Measurements from ENCODE around the gene HIVEP1.

The HIVEP1 gene

DNA sequence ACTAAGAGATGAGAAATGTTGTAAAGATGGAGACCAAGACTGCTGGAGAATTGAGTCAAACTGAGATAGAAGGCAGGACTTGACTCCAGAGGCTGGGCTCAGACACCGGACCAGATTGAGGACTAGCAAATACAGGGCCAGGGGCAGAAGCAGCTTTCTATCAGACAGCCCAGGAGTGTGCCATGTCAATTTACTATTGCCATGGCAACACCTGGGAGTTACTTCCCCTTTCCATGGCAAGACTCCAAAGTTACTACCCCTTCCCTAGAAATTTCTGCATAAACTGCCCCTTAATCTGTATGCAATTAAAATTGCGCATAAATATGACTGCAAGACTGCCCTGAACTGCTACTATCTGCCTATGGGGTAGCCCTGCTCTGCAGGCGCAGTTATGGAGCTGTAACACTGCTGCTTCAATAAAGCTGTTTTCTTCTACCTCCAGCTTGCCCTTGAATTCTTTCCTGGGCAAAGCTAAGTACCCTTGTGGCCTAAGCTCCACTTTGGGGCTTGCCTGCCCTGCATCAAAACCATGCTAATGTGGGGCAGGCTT lies 188.0 kb downstream of the HIVEP1 start:
- no peak for DNase-seq

DNA sequence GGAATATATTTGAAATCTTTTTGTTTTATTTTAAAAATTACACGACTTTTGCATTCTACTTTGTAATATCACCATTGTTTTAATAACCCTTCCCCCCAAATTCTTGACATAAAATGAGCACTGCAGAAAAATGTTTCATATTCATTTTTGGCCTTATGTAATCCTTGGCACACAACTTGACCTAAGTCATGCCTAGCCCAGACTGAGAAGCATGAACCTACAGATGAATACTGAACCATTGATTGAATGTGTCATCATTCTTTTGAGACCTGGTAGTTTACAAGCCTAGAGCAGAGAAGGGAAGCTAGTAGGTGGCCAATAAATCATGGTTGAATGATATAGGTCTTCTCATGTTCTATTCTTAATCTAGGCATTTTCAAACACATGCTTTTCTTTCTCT lies 188.6 kb downstream of the HIVEP1 start:
- no peak for DNase-seq

DNA sequence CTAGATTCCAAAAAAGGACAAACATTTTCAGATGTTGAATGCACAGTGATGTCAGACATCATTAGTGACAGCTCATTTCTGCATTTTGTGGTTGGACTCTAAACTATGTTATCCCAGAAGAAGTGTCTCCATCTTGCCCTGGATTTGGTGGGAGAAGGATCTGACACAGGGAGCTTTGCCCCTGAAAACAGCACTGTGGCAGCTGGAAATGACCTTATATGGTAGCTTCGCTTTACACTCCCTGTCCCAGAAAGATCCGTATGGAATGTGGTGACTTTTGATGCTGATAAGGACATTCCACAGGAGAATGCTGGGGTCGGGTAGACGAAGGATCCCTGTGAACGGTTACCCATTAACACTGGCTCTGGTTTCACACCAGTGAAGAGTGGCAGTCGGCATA lies 190.9 kb downstream of the HIVEP1 start:
- DNase-seq = no peak

DNA sequence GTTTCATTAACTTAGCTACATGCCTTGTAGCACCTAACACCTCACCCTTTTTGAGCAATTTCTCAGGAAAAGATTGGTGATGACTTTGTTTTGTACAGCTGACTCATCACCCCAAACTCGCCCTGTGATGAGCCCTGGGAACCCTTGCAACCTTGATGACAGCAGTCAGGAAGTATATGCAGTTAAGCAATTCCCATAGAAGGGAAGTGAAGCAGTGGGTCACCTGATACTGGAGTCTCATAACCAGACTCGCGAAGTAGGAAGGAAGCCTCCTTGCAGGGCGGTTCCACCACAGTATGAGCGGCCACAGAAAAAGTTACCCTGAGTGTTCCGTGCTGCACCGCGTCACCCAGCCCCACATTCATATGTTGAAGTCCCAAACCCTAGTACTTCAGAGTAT lies 196.1 kb downstream of the HIVEP1 start:
- DNase-seq = no peak

DNA sequence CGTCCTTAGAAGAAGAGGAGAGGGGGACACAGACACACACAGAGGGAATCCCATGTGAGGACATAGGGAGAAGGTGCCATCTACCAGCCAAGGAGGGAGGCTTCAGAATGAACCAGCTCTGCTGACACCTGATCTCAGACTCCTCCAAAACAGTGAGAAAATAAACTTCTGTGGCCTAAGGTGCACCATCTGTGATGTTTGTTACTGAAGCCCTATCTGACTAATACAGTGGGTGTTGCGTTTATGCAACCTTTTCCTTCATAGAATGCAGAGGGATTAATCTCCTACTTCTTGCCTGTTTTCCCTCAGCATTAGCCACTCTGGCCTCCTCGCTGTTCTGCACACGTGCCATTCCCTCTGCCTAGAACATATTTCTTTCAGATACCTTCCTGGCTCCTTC lies 196.6 kb downstream of the HIVEP1 start:
- DNase-seq = no peak

All from activated T-cell treated with anti-CD3 and anti-CD28 coated beads for 4 hours (primary cell).